Cardiac muscle cell (in vitro differentiated cells and primary cell): ENCODE measurements around the gene ACVR1. TPM values are rescaled to one million over a fixed set of nuclear protein-coding genes. Genes with fewer than 3 reads are reported as not detected.
"Not testable (repeated sequence)": the region's sequence is repeated elsewhere in the genome, so short reads cannot be mapped to it uniquely, and the experiment has no call there.

ENCODE experiments used
- DNase-seq, 2 donors: peaks; one replicate each; pipeline versions ENCODE4 v3.0.0 to v3.0.0-alpha.2; 2010 to 2017; ENCODE audit warnings: low read depth in 1 of 2, low spot score in 1 of 2
- H3K27ac ChIP-seq: fragments of 200-600 bp; sonication (generic); 2 replicates; pipeline ENCODE4 v1.5.1; 2016
- H3K27me3 ChIP-seq: fragments of 200-600 bp; sonication (generic); 2 replicates; pipeline ENCODE4 v1.6.0; 2016; ENCODE audit warnings: control low read depth
- H3K36me3 ChIP-seq: fragments of 200-600 bp; sonication (generic); 2 replicates; pipeline ENCODE4 v1.5.1; 2016; ENCODE audit warnings: control low read depth
- H3K4me1 ChIP-seq: fragments of 200-600 bp; sonication (generic); 2 replicates; pipeline ENCODE4 v1.8.1; 2017; ENCODE audit warnings: low read depth, mild to moderate bottlenecking, mixed run types
- H3K4me3 ChIP-seq: fragments of 200-600 bp; sonication (generic); 2 replicates; pipeline ENCODE4 v1.5.1; 2016; ENCODE audit warnings: mild to moderate bottlenecking
- H3K9me3 ChIP-seq: fragments of 200-600 bp; sonication (generic); 2 replicates; pipeline ENCODE4 v1.5.1; 2017; ENCODE audit warnings: low read depth, mild to moderate bottlenecking, control low read depth
- polyA plus RNA-seq: library from polyadenylated mRNA; unstranded; fragments of >200 nt; fragmentation: Nextera tagmentation; extraction: Ambion mirVana; gene quantifications from 2 replicates; pipeline ENCODE4 v1.2.1, GENCODE V29; 2016
- total RNA-seq: library from RNA; depleted of rRNA; stranded (reverse); fragments of >200 nt; gene quantifications from 2 replicates; pipeline ENCODE4 v1.2.3, GENCODE V29; 2016
- TF ChIP-seq, protein P1 (sequence below): IDR thresholded peaks from 2 replicates; pipeline ENCODE4 v1.5.1; 2012; ENCODE audit warnings: low read depth, mild to moderate bottlenecking, low read length

ACVR1 gene
- total and polyA plus RNA-seq, 2 experiments from 2014 or later = 7.5 to 12.9 TPM

DNA sequence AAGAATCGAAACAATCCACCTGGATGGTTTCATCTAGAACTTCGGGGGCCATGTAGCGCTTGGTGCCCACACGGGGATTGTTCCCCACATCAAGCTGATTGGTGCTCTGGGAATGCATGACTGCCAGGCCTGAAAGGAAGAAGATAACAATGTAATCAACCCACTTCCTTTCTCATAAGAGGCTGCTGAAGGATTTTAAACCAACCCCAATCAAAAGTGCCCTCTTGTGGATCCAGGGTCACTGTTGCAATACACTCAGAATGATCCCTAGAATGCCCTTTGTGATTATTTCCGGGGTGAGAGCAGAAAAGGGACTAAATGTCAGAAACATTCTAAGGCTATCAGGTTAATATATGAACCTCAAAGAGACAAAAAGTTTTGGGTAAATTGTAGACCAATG is 115.2 kb downstream of the ACVR1 start:
- Histone ChIP-seq H3K9me3 (no peaks in the 10 kb centered on the region), H3K4me3 (no peak overlapping the region), H3K4me1 (no peaks in the 10 kb centered on the region), H3K27me3 (no peaks in the 10 kb centered on the region), H3K36me3 (peaks cover 16% of the 10 kb centered on the region), H3K27ac (no peak overlapping the region)
- no peak for DNase-seq
- TF ChIP-seq, protein P1, sequence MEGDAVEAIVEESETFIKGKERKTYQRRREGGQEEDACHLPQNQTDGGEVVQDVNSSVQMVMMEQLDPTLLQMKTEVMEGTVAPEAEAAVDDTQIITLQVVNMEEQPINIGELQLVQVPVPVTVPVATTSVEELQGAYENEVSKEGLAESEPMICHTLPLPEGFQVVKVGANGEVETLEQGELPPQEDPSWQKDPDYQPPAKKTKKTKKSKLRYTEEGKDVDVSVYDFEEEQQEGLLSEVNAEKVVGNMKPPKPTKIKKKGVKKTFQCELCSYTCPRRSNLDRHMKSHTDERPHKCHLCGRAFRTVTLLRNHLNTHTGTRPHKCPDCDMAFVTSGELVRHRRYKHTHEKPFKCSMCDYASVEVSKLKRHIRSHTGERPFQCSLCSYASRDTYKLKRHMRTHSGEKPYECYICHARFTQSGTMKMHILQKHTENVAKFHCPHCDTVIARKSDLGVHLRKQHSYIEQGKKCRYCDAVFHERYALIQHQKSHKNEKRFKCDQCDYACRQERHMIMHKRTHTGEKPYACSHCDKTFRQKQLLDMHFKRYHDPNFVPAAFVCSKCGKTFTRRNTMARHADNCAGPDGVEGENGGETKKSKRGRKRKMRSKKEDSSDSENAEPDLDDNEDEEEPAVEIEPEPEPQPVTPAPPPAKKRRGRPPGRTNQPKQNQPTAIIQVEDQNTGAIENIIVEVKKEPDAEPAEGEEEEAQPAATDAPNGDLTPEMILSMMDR = no peak

DNA sequence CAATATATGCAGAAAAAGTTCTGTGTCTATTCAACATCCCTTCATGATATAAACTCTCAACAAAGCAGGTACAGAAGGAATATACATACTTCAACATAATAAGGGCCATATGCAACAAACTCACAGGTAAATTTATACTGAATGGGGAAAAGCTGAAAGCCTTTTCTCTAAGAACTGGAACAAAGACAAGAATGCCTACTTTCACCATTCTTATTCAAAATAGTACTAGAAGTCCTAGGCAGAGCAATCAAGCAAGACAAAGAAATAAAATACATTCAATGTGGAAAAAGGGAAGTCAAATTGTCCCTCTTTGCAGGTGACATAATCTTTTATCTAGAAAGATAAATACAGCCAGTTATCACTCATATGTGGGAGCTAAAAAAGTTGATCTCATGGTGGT is 116.3 kb downstream of the ACVR1 start:
- Histone ChIP-seq H3K4me1 (no peaks in the 10 kb centered on the region), H3K9me3 (no peaks in the 10 kb centered on the region), H3K27ac (no peak overlapping the region), H3K36me3 (peaks cover 5% of the 10 kb centered on the region), H3K4me3 (no peak overlapping the region), H3K27me3 (no peaks in the 10 kb centered on the region)
- DNase-seq = no peak
- TF ChIP-seq, protein P1 = no peak

DNA sequence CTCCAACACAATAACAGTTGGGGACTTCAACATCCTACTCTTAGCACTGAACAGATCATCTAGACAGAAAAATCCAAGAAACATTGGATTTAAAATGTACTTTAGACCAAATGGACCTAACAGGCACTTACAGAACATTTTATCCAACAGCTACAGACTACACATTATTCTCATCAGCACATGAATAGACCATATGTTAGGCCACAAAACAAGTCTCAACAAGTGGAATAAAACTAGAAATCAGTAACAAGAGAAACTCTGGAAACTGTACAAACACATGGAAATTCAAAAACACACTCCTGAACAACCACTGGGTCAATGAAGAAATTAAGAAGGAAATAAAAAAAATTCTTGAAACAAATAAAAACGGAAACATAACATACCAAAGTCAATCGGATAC is 117.5 kb downstream of the ACVR1 start:
- Histone ChIP-seq H3K4me3 (no peak overlapping the region), H3K9me3 (no peaks in the 10 kb centered on the region), H3K27ac (no peak overlapping the region), H3K27me3 (no peaks in the 10 kb centered on the region), H3K4me1 (no peaks in the 10 kb centered on the region), H3K36me3 (no peaks in the 10 kb centered on the region)
- TF ChIP-seq, protein P1 = no peak
- no peak for DNase-seq

DNA sequence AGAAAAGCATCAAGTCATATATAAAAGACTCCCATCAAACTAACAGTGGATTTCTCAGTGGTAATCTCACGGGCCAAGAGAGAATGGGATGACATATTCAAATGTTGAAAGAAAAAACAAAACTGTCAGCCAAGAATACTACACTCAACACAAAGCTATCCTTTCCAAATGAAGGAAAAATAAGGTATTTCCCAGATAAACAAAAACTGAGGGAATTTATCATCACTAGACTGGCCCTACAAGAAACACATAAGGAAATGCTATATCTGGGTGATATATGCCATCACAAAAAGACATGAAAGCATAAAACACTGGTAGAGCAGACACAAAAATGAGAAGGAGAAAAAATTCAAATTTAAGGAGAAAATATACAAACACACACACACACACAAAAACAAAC is 118.6 kb downstream of the ACVR1 start:
- Histone ChIP-seq H3K27ac (no peak overlapping the region), H3K36me3 (no peaks in the 10 kb centered on the region), H3K9me3 (no peaks in the 10 kb centered on the region), H3K4me3 (no peak overlapping the region), H3K4me1 (no peaks in the 10 kb centered on the region), H3K27me3 (no peaks in the 10 kb centered on the region)
- TF ChIP-seq, protein P1 = no peak
- DNase-seq = no peak

- H3K36me3 ChIP-seq, H3K9me3 ChIP-seq, H3K27ac ChIP-seq, DNase-seq, H3K4me1 ChIP-seq, H3K27me3 ChIP-seq, H3K4me3 ChIP-seq: not testable (repeated sequence)
Measured at GRCh38 chr2:157756447-157756846, 119.7 kb downstream of the ACVR1 start.

DNA sequence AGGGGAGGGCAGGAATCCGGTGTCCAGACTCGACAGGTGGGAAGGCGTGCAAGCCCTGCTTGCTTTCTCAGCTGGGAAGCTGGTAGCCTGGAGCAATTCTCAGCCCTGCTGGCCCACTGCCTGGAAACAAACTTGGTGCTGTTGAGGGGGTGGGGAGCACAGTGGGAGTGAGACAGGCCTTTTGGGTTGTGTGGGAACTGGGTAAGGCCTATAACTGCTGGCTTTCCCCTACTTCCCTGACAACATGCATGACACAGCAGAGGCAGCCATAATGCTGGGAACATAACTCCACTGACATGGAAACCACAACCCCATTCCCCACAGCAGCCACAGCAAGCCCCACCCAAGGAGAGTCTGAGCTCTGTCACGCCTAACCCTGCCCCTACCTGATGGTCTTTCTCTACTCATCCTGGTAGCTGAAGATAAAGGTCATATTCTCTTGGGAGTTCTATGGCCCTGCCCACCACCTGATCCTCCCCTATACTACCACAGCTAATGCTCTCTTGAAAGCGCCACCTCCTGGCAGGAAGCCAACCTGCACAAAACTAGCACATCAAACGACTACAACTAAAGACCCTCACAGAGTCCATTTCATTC is 124.6 kb downstream of the ACVR1 start:
- peak in 1 of 2 donors; percentile 16 for DNase-seq
- H3K27ac ChIP-seq = no peak overlapping the region

More for the DNA sequence above, 124.6 kb downstream of the ACVR1 start:
- Histone ChIP-seq H3K4me1 (no peaks in the 10 kb centered on the region), H3K27me3 (no peaks in the 10 kb centered on the region), H3K36me3 (no peaks in the 10 kb centered on the region), H3K9me3 (no peaks in the 10 kb centered on the region), H3K4me3 (no peak overlapping the region)
- TF ChIP-seq, protein P1 = no peak
